MM.1S (cell line): ENCODE results near the gene MKLN1.

Experiments used
- CTCF ChIP-seq: fragments of 300-600 bp; sonication (generic); IDR thresholded peaks from 2 replicates; pipeline ENCODE4 v1.5.1; 2016; ENCODE audit warnings: antibody characterized with exemption, low read length, mixed read lengths
- EZH2 ChIP-seq: fragments of 300-600 bp; sonication (generic); optimal IDR thresholded peaks from 2 replicates; pipeline ENCODE3; 2017; ENCODE audit warnings: low read depth, mild to moderate bottlenecking, antibody characterized with exemption, low read length, mixed read lengths

DNA sequence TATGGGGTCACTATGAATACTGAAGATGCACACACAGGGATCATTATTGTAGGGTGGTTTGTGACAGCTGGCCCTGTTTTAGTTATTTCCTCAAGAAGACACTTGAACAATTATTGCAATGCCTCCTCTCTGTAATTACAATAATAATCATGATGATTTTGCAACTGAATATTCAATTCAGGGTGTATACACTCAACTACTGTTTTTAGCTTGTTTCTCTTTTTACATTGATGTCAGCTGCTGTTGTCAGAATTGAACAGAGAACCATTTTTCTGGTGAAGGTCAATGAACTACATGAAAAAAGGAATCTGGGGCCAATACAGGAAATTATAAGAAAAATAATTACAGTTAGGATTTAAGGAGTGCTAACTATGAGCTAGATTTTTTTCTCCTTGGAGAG lies 28.6 kb upstream of the MKLN1 start:
- no peak for TF ChIP-seq CTCF
- no peak for TF ChIP-seq EZH2
